SHP77 (cell line): ENCODE data around the gene SNORC.
"Not testable (repeated sequence)": the region's sequence is repeated elsewhere in the genome, so short reads cannot be mapped to it uniquely, and the experiment has no call there.

ENCODE experiments used
- DNase-seq, 2 experiments: peaks; one replicate each; lab custom pipeline; 2025; lab: John Stamatoyannopoulos, UW

SNORC gene

GRCh38 chr2:232896720-232897597 is 26.9 kb downstream of the SNORC start:
- DNase-seq = no peak

- DNase-seq = no peak
These were observed 27.7 kb downstream of the SNORC start for GRCh38 chr2:232897598-232898408.

- no peak for DNase-seq
These were observed 28.8 kb downstream of the SNORC start for GRCh38 chr2:232898592-232899543.

GRCh38 chr2:232900811-232901735 is 31.0 kb downstream of the SNORC start:
- DNase-seq = no peak

- DNase-seq = no peak
These were observed 31.9 kb downstream of the SNORC start for GRCh38 chr2:232901736-232902578.

- no peak for DNase-seq
These were observed 33.9 kb downstream of the SNORC start for GRCh38 chr2:232903989-232904388.

- DNase-seq = not testable (repeated sequence)
These were observed 37.0 kb downstream of the SNORC start for GRCh38 chr2:232906867-232907717.

GRCh38 chr2:232907718-232908085 is 37.6 kb downstream of the SNORC start:
- not testable (repeated sequence) for DNase-seq

GRCh38 chr2:232908695-232909094 is 38.6 kb downstream of the SNORC start:
- no peak for DNase-seq

GRCh38 chr2:232910376-232910775 is 40.3 kb downstream of the SNORC start:
- DNase-seq = no peak

- DNase-seq = no peak
These were observed 41.7 kb downstream of the SNORC start for GRCh38 chr2:232911712-232912277.

GRCh38 chr2:232913903-232914302 is 43.8 kb downstream of the SNORC start:
- no peak for DNase-seq

GRCh38 chr2:232919141-232919540 is 49.1 kb downstream of the SNORC start:
- DNase-seq = no peak

- DNase-seq = no peak
These were observed 50.0 kb downstream of the SNORC start for GRCh38 chr2:232920055-232920454.

- DNase-seq = no peak
These were observed 50.7 kb downstream of the SNORC start for GRCh38 chr2:232920760-232921159.

- DNase-seq = no peak
These were observed 54.4 kb downstream of the SNORC start for GRCh38 chr2:232924433-232924832.

- no peak for DNase-seq
These were observed 55.2 kb downstream of the SNORC start for GRCh38 chr2:232925153-232925820.

- DNase-seq = no peak
These were observed 55.7 kb downstream of the SNORC start for GRCh38 chr2:232925821-232926156.
